Tibial nerve (tissue), 4 donors: ENCODE data around the gene CTNNBIP1.

Experiments
- CTCF ChIP-seq, 5 experiments: fragments of 200-600 bp in 3 of 5; fragments of 450-650 bp in 2 of 5; sonication (generic) in 3 of 5; IDR thresholded peaks; one replicate each; pipeline ENCODE4 v1.5.1; 2016 to 2019; ENCODE audit warnings: antibody characterized with exemption in 5 of 5, mild to moderate bottlenecking in 3 of 5, moderate library complexity in 2 of 5
- EP300 ChIP-seq, 2 donors: sonication (generic); formaldehyde crosslinking; IDR thresholded peaks; one replicate each; pipeline ENCODE4 v1.6.1; 2017; ENCODE audit warnings: antibody characterized with exemption in 2 of 2, mild to moderate bottlenecking in 1 of 2
- POLR2A ChIP-seq, 2 donors: fragments of 450-650 bp; IDR thresholded peaks; one replicate each; pipeline ENCODE4 v1.6.1; 2017; ENCODE audit warnings: antibody characterized with exemption in 2 of 2, mild to moderate bottlenecking in 2 of 2, moderate library complexity in 2 of 2

- TF ChIP-seq CTCF (IDR thresholded peaks at IDR 0.05) = no peak
- TF ChIP-seq EP300 (IDR thresholded peaks at IDR 0.05) = no peak
- no peak for TF ChIP-seq POLR2A (IDR thresholded peaks at IDR 0.05)
These were observed 44.3 kb downstream of the CTNNBIP1 start for GRCh38 chr1:9865724-9866123.
